GM19324 (cell line): ENCODE data around the gene ZNF329.

Experiments
- ATAC-seq: cut with Tn5 transposase; IDR thresholded peaks from one replicate; pipeline ENCODE4 v1.9.1; 2021; ENCODE audit warnings: mild to moderate bottlenecking, moderate library complexity; ENCODE audit not compliant: unreplicated experiment, low FRiP score

ZNF329 gene

GRCh38 chr19:58123354-58123753 is 27.2 kb downstream of the ZNF329 start:
- no peak for ATAC-seq

GRCh38 chr19:58118979-58119733 is 31.4 kb downstream of the ZNF329 start:
- no peak for ATAC-seq

DNA sequence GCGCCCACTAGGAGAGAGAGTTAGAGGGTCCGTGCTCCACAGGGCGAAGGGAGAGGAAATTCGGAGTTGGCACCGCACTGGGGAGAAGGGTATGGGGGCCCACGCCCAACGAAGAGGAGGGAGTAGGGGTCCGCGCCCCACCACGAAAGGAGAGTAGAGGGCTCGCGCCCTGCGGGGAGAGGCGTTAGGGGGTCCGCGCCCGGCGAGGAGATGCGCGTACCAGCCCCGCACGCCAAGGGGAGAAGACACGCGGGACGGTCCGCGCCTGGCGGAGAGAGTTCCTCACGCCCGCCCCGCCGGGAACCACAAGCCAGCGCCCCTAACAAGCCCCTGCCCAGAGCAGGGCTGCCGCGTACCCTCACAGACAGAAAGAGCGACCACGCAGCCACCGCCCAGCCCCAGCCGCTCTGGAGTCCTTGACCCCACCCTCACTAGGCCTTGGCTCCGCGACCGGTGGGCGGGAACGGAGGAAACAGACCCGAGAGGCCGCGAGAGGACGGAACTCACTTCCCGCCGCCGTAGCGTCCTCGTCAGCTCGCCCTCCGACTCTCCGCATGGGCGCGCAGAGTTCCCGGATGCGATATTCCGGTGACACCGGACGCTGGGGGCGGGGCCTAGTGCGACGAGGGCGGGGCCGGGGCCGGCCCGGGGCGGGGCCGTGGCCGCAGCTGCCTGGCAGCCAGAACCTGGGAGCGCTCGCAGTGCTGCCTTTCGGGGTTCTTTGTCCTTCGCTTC is 32.6 kb downstream of the ZNF329 start:
- ATAC-seq: no peak

GRCh38 chr19:58108546-58108817 is 42.1 kb downstream of the ZNF329 start:
- no peak for ATAC-seq

- ATAC-seq: no peak
These were observed 42.6 kb downstream of the ZNF329 start for GRCh38 chr19:58107778-58108545.

DNA sequence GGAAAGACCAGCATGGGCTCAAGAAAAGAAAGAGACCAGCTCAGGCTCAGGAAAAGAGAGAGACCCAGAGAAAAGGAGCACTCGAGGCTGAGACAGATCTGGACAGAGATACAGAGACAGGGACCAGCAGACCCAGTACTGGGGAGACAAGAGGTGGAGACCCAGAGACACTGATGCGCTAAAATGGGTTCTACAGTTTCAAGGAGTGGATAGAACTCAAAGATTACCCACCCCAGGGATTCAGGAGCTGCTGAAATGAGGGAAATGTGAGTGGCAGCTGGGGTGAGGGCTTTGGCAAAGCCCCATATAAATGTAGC is 51.9 kb downstream of the ZNF329 start:
- no peak for ATAC-seq

GRCh38 chr19:58097781-58098681 is 52.6 kb downstream of the ZNF329 start, which contains the start of gene ZSCAN18:
Gene ZSCAN18, minus strand, starts transcription at chr19:58098231. Its CDS starts 7,964 bp downstream, at chr19:58090267.
- ATAC-seq: no peak

DNA sequence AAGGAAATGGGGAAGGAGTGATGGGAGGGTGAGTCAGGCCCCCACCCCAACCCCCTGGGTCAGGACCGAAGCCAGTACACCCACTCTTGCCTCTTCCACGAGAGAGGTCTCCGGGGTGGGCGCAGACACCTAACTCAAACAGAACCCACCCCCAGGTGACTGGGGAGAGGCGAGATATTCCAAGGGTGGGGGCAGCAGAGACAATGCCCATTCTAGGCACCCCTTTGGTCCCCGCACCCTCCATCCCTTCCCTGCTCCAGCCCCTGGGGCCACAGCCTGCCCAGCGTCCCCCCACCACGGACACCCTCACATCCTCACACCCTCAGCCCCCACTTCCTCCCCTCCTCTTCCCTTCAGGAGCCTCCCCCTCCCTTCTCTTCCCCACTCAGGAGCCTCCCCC is 53.2 kb downstream of the ZNF329 start:
- no peak for ATAC-seq

DNA sequence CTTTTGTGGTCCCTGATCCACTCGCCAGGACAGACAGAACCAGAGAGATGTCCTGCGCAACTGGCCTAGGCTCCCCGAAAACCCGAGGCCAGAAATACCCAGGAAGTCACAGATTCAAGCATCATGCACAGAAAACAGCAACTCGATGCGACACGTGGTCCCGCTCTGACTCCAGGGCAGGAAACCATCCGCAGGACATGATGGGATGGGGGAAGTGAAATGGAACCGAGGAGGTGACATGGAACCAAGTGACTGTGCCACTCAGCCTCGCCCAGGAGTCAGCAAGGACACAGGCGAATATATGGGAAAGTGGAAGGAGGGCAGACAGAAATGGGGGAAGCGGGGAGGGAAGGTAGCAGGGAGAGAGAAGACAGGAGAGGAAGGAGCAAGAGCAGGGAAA is 53.7 kb downstream of the ZNF329 start:
- ATAC-seq: no peak

- ATAC-seq: no peak
These were observed 55.3 kb downstream of the ZNF329 start for GRCh38 chr19:58095328-58095727.

DNA sequence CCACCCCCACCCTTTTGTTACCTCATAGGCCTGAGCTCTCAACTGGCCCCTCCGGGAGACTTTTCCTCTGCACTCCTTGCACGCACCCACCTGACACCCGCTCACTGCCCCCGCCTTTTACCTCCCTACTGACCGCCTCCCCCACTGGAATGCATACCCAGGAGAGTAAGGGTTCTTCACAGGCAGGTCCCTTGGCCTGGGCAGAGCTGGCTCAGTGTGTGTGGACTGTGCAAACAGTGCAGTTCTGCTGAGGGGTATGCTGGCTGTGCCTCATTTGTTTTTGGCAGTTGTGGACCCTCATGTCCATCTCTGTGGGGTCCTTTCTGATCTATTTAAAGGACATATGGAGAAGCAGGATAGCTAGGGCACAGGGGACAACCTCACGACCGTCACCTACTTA is 57.5 kb downstream of the ZNF329 start:
- no peak for ATAC-seq

GRCh38 chr19:58091251-58091995 is 59.2 kb downstream of the ZNF329 start:
- ATAC-seq: no peak

- no peak for ATAC-seq
These were observed 60.7 kb downstream of the ZNF329 start for GRCh38 chr19:58089846-58090245.

- no peak for ATAC-seq
These were observed 62.0 kb downstream of the ZNF329 start for GRCh38 chr19:58088521-58089052.

- ATAC-seq: no peak
These were observed 63.5 kb downstream of the ZNF329 start for GRCh38 chr19:58086825-58087710.

DNA sequence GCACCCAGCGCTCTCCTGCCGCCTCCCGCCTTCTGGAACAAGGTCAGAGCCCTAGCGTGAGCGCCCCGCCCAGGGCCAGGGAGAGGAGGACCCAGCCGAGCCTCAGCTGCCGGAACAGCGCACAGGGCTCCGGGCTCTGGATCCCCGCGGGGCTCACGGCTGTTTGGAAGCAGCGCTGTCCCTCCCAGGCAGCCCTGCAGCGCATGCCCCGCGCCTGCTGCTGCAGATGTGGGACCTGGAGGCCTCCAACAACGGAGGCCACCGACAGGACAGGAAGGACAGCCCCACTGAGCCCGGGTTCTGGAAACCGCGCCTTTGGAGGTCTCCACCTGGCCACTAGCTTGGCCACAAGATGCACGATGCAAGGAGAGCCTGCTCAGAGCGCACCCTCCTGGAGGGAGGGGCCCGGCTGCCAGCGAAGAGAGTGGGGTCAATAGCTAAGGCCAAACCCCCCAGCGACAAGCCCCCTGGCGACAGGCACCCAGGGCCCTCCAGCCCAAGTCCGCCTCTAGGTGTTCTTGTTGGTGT is 65.2 kb downstream of the ZNF329 start:
- no peak for ATAC-seq

GRCh38 chr19:58084596-58085347 is 65.8 kb downstream of the ZNF329 start:
- no peak for ATAC-seq

DNA sequence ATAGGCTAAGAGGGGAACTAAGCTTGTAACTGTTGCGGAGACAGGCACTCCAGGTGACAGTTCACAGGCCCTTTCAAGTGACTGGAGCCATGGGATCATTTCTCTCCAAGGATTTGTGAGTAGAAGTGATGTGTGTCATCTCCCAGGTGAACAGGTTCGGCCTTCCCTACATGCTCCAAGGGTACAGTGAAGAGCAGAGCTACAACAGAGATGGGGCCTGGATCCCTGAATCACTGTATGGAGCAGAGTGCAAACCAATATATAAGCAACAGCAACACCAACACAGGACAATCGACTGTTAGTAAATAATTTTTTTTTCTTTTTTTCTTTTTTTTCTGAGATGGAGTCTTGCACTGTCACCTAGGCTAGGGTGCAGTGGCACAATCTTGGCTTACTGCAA is 67.6 kb downstream of the ZNF329 start:
- no peak for ATAC-seq
